Measurements from ENCODE around the gene TMUB1.

Gene TMUB1

DNA sequence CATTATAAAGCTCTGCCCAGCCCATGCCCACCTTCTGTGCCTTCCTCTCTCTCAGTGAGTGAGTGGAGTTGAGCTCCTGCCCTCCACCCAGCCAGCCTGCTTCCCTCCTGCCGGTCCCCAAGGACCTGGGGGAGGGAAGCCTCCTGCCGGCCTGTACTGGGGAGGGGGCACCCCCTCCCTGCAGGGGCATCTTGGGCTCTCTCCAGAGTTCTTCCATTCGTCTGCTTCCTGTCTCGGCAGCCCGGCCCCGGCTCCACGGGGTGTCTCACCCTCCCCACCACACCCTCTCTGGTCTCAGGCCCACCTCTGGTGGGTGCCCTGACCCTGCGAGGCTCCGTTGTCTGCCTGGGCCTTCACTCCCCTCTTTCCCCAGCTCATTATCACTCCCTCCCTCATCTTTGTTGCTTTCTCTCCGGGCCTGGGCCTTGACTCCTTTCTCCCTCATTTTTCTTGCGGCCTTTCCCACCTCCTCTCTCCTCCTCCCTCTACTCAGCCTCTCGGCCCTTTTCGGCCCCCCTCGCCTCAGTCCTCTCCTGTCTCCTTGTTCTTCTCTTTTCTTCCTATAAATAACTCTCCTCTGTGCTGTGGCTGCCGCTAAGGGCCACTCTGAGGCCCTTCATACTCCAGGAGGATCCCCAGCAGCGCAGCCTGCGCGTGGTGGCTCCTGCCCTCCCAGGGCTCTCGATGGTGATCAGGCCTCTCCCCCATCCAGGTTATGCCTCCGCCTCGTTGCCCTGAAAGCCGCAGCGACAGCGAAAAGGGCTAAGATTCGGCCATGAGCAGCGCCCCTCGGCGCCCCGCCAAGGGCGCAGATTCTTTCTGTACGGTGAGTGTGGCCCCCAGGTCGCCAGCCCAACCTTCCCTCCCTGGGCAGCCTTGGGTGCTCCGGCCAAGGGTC, 21.8 kb downstream of the TMUB1 start:
- Histone ChIP-seq H3K4me3 (IDR thresholded peaks at IDR 0.05; ENCODE audit: insufficient read depth, low read depth, low read length) (no peak overlapping the region), H3K4me2 (peak overlapping the region; percentile 57), H3K79me2 (ENCODE audit: insufficient read depth, low read depth) (peaks cover 22% of the 10 kb centered on the region; the same call in 1 of the 2 replicates), H3K9ac (no peak overlapping the region), H3K4me1 (ENCODE audit: low read depth, poor library complexity, severe bottlenecking) (peaks cover 11% of the 10 kb centered on the region), H2AFZ (ENCODE audit: low read depth) (no peak overlapping the region), H3K36me3 (ENCODE audit: insufficient read depth) (no peaks in the 10 kb centered on the region; the same call in 1 of the 2 replicates), H3K27ac (no peak overlapping the region), H4K20me1 (ENCODE audit: insufficient read depth) (no peaks in the 10 kb centered on the region), H3K27me3 (ENCODE audit: insufficient read depth, low read depth) (no peaks in the 10 kb centered on the region)
- TF ChIP-seq, protein P1, sequence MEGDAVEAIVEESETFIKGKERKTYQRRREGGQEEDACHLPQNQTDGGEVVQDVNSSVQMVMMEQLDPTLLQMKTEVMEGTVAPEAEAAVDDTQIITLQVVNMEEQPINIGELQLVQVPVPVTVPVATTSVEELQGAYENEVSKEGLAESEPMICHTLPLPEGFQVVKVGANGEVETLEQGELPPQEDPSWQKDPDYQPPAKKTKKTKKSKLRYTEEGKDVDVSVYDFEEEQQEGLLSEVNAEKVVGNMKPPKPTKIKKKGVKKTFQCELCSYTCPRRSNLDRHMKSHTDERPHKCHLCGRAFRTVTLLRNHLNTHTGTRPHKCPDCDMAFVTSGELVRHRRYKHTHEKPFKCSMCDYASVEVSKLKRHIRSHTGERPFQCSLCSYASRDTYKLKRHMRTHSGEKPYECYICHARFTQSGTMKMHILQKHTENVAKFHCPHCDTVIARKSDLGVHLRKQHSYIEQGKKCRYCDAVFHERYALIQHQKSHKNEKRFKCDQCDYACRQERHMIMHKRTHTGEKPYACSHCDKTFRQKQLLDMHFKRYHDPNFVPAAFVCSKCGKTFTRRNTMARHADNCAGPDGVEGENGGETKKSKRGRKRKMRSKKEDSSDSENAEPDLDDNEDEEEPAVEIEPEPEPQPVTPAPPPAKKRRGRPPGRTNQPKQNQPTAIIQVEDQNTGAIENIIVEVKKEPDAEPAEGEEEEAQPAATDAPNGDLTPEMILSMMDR (conservative IDR thresholded peaks at IDR 0.05; ENCODE audit: low read depth, low read length) = no peak

DNA sequence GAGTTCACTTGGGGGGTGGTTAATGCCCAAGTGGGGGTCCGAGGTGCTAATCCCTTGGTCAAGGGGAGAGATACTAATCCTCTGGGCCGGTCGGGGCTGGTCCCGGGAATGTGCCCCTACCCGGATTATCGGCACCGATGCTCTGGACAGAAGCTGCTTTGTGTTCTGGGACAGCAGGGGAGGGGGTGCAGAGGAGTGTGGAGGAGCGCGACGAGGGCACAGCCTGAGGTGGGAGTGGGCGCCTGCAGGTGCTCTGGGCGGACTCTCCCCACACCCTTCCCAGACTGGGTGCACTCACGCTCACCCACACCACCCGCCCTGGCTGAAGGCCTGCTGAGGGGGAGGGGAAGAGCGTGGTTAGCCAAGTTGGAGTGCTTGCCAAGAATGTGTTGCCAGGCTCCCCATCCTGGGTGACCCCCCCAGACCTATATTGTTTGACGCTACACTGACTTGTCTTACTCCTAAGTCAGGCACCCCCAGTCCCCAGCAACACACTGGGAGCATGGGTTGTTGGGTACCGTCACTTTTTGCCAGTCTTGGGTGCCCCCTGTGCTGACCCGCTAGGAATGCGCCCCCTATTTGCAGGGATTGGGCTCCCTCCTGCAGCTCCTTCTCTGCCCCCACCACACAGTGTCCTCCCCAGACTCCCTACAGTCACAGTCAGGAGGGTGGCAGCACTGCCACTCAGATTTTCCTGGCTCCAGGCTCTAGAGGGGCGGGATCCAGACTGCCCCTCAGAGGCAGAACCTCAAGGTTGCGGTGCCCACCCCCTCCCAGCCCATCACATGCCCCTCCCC, 22.7 kb downstream of the TMUB1 start:
- no peaks in the 10 kb centered on the region for H3K27me3 ChIP-seq (ENCODE audit: insufficient read depth, low read depth)
- H3K79me2 ChIP-seq (ENCODE audit: insufficient read depth, low read depth) = peaks cover 22% of the 10 kb centered on the region; the same call in 1 of the 2 replicates
- H3K4me3 ChIP-seq (IDR thresholded peaks at IDR 0.05; ENCODE audit: insufficient read depth, low read depth, low read length) = no peak overlapping the region
- no peaks in the 10 kb centered on the region for H4K20me1 ChIP-seq (ENCODE audit: insufficient read depth)
- TF ChIP-seq, protein P1 (conservative IDR thresholded peaks at IDR 0.05; ENCODE audit: low read depth, low read length) = no peak
- H3K27ac ChIP-seq = no peak overlapping the region
- peak overlapping the region; percentile 57 for H3K4me2 ChIP-seq
- peak overlapping the region; percentile 74 for H2AFZ ChIP-seq (ENCODE audit: low read depth)
- H3K9ac ChIP-seq = peak overlapping the region; percentile 43
- no peaks in the 10 kb centered on the region; the same call in 1 of the 2 replicates for H3K36me3 ChIP-seq (ENCODE audit: insufficient read depth)
- peaks cover 11% of the 10 kb centered on the region for H3K4me1 ChIP-seq (ENCODE audit: low read depth, poor library complexity, severe bottlenecking)

DNA sequence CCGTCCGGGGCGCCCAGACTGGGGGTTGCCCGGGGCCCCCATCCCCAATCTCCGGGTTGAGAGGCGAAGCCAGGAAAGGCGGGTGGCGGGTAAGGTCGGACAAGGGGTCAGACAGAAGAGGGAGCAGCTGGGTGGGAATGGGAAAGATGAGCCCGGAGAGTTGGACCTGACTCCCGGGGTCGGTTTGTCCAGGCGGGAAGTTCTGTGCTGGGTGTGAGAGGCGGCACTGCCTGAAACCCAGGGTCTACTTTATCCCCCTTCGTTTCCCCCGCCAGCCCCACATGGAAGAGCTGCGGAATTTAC, 23.2 kb downstream of the TMUB1 start:
- peak overlapping the region; percentile 74 for H2AFZ ChIP-seq (ENCODE audit: low read depth)
- no peaks in the 10 kb centered on the region for H4K20me1 ChIP-seq (ENCODE audit: insufficient read depth)
- H3K36me3 ChIP-seq (ENCODE audit: insufficient read depth) = no peaks in the 10 kb centered on the region
- no peak overlapping the region for H3K4me3 ChIP-seq (IDR thresholded peaks at IDR 0.05; ENCODE audit: insufficient read depth, low read depth, low read length)
- no peak overlapping the region for H3K27ac ChIP-seq
- no peaks in the 10 kb centered on the region for H3K27me3 ChIP-seq (ENCODE audit: insufficient read depth, low read depth)
- H3K4me1 ChIP-seq (ENCODE audit: low read depth, poor library complexity, severe bottlenecking) = peaks cover 11% of the 10 kb centered on the region
- H3K4me2 ChIP-seq = peak overlapping the region; percentile 57
- H3K79me2 ChIP-seq (ENCODE audit: insufficient read depth, low read depth) = peaks cover 22% of the 10 kb centered on the region; the same call in 1 of the 2 replicates
- peak overlapping the region; percentile 43 for H3K9ac ChIP-seq
- TF ChIP-seq, protein P1 (conservative IDR thresholded peaks at IDR 0.05; ENCODE audit: low read depth, low read length) = no peak; the same call in 1 of the 2 replicates

DNA sequence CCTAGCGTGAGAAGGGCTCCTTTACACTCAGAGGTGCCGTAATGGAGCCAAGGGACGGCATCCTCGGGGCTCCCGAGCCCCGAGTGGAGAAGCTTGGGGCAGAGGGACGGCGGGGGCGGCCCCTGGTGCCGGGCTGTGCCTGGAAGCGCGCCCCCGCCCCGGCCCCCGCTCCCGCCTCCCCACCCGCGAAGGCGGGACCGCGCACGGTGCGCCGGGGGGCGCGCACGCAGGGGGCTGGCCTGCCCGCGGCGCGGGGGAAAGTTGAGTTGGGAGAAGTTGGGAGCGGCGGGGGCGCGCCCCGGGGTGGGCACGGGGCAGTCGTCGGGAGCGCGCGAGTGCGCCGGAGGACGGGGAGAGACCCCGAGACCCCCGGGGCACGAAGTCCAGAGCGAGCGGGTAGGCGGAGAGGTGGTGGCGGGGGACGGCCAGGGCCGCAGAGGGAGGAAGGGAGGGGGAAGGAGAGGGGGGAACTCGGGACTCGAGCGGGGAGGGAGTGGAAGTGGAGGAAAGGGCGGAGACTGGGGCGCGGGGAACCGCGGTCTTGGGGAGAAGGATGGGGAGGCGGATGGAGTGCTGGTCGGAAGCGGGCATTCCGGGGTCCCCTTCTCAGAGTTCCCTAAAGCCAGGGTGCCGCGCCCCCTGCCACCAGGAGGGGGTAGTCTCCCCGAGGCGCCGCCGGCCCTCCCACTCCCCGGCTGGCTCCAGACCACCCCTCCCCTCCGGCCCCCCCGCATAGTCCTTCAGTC, 23.8 kb downstream of the TMUB1 start, which contains the start of gene SLC4A2:
Gene SLC4A2 (plus strand): TSS at position 223 of the 746 bp plus-strand sequence. CDS start 2,399 bp downstream, outside the sequence.
- Histone ChIP-seq H3K36me3 (ENCODE audit: insufficient read depth) (no peaks in the 10 kb centered on the region), H3K27ac (peak within 1 kb of the TSS; percentile 47), H3K4me1 (ENCODE audit: low read depth, poor library complexity, severe bottlenecking) (peaks cover 11% of the 10 kb centered on the region), H3K79me2 (ENCODE audit: insufficient read depth, low read depth) (peaks cover 22% of the 10 kb centered on the region; the same call in 1 of the 2 replicates), H3K4me3 (IDR thresholded peaks at IDR 0.05; ENCODE audit: insufficient read depth, low read depth, low read length) (no peak within 1 kb of the TSS), H2AFZ (ENCODE audit: low read depth) (peak within 1 kb of the TSS; percentile 74), H3K4me2 (peak within 1 kb of the TSS; percentile 57), H4K20me1 (ENCODE audit: insufficient read depth) (no peaks in the 10 kb centered on the region), H3K27me3 (ENCODE audit: insufficient read depth, low read depth) (no peaks in the 10 kb centered on the region), H3K9ac (peak within 1 kb of the TSS; percentile 43)
- TF ChIP-seq, protein P1 (conservative IDR thresholded peaks at IDR 0.05; ENCODE audit: low read depth, low read length) = peak; percentile 65

Measured in KMS-11 (cell line).